H9 (cell line): Measurements from ENCODE around the gene KIAA1614. TPM values are rescaled to one million over a fixed set of nuclear protein-coding genes. Genes with fewer than 3 reads are reported as not detected.

ENCODE experiments used
- DNase-seq: peaks from one replicate; pipeline ENCODE4 v3.0.0-alpha.2; 2017
- H2AFZ ChIP-seq: one replicate; pipeline ENCODE4 v1.6.1; 2013; ENCODE audit warnings: mild to moderate bottlenecking, low read length, control low read depth, moderate library complexity
- H2AK5ac ChIP-seq: 2 replicates; pipeline ENCODE4 v1.6.1; 2013; ENCODE audit warnings: low read length, control low read depth, mixed read lengths; ENCODE audit not compliant: insufficient read length
- H2BK120ac ChIP-seq: one replicate; pipeline ENCODE4 v1.6.1; 2013; ENCODE audit warnings: low read depth, mild to moderate bottlenecking, low read length, control low read depth, inconsistent platforms; ENCODE audit not compliant: poor library complexity, severe bottlenecking
- H2BK12ac ChIP-seq: 2 replicates; pipeline ENCODE4 v1.6.1; 2013; ENCODE audit warnings: low read length, control low read depth, mixed read lengths, low read depth; ENCODE audit not compliant: insufficient read length
- H2BK15ac ChIP-seq: 2 replicates; pipeline ENCODE4 v1.6.1; 2013; ENCODE audit warnings: low read depth, low read length, control low read depth
- H2BK20ac ChIP-seq: one replicate; pipeline ENCODE4 v1.6.1; 2013; ENCODE audit warnings: low read depth, mild to moderate bottlenecking, low read length, control low read depth, inconsistent platforms; ENCODE audit not compliant: poor library complexity, severe bottlenecking
- H2BK5ac ChIP-seq: 2 replicates; pipeline ENCODE4 v1.6.1; 2013; ENCODE audit warnings: low read length, control low read depth, mixed read lengths; ENCODE audit not compliant: insufficient read length
- H3K14ac ChIP-seq: 2 replicates; pipeline ENCODE4 v1.6.1; 2013; ENCODE audit warnings: low read length, control low read depth; ENCODE audit not compliant: insufficient read depth
- H3K18ac ChIP-seq: 2 replicates; pipeline ENCODE4 v1.6.1; 2013; ENCODE audit warnings: low read depth, mild to moderate bottlenecking, mixed read lengths, low read length, control low read depth; ENCODE audit not compliant: insufficient read length
- H3K23ac ChIP-seq: 2 replicates; pipeline ENCODE4 v1.6.1; 2013; ENCODE audit warnings: low read length, control low read depth, mixed read lengths, low read depth; ENCODE audit not compliant: insufficient read length
- H3K23me2 ChIP-seq: 2 replicates; pipeline ENCODE4 v1.6.1; 2013; ENCODE audit warnings: low read depth, mild to moderate bottlenecking, mixed read lengths, low read length, control low read depth; ENCODE audit not compliant: insufficient read length, poor library complexity, severe bottlenecking
- H3K27ac ChIP-seq: 2 replicates; pipeline ENCODE4 v1.5.1; 2013; ENCODE audit warnings: low read length, control low read depth, mixed read lengths, low read depth; ENCODE audit not compliant: insufficient read length
- H3K27me3 ChIP-seq: 2 replicates; pipeline ENCODE4 v1.6.1; 2013; ENCODE audit warnings: low read length, control low read depth, inconsistent platforms; ENCODE audit not compliant: insufficient read depth
- H3K4ac ChIP-seq: 2 replicates; pipeline ENCODE4 v1.6.1; 2013; ENCODE audit warnings: low read depth, mild to moderate bottlenecking, control low read depth, inconsistent platforms, low read length, moderate library complexity
- H3K4me1 ChIP-seq: 2 replicates; pipeline ENCODE4 v1.6.1; 2013; ENCODE audit warnings: low read length, control low read depth, inconsistent platforms; ENCODE audit not compliant: insufficient read depth
- H3K4me2 ChIP-seq: 2 replicates; pipeline ENCODE4 v1.6.1; 2013; ENCODE audit warnings: low read length, control low read depth, mixed read lengths; ENCODE audit not compliant: insufficient read length, insufficient read depth
- H3K56ac ChIP-seq: 2 replicates; pipeline ENCODE4 v1.6.1; 2013; ENCODE audit warnings: low read depth, mild to moderate bottlenecking, mixed read lengths, low read length, control low read depth; ENCODE audit not compliant: insufficient read length
- H3K79me1 ChIP-seq: 2 replicates; pipeline ENCODE4 v1.6.1; 2013; ENCODE audit warnings: low read depth, mild to moderate bottlenecking, moderate library complexity, low read length, control low read depth, inconsistent platforms; ENCODE audit not compliant: insufficient read depth, poor library complexity, severe bottlenecking
- H3K79me2 ChIP-seq: 2 replicates; pipeline ENCODE4 v1.6.1; 2013; ENCODE audit warnings: low read length, control low read depth, inconsistent platforms; ENCODE audit not compliant: insufficient read depth
- H3K9ac ChIP-seq: 2 replicates; pipeline ENCODE4 v1.6.1; 2013; ENCODE audit warnings: low read length, control low read depth, mixed read lengths; ENCODE audit not compliant: insufficient read length; ENCODE audit errors: extremely low read depth
- H3K9me3 ChIP-seq: one replicate; pipeline ENCODE4 v1.6.1; 2013; ENCODE audit warnings: low read depth, low read length, inconsistent platforms; ENCODE audit not compliant: control insufficient read depth
- H3T11ph ChIP-seq: one replicate; pipeline ENCODE4 v1.6.1; 2013; ENCODE audit warnings: mild to moderate bottlenecking, low read length, control low read depth, inconsistent platforms
- H4K20me1 ChIP-seq: one replicate; pipeline ENCODE4 v1.6.1; 2013; ENCODE audit not compliant: control insufficient read depth, insufficient read length, insufficient read depth
- H4K5ac ChIP-seq: 2 replicates; pipeline ENCODE4 v1.6.1; 2013; ENCODE audit warnings: low read depth, mild to moderate bottlenecking, mixed read lengths, low read length, control low read depth; ENCODE audit not compliant: insufficient read length
- H4K8ac ChIP-seq: replicated peaks from 2 replicates; pipeline ENCODE4 v1.6.1; 2013; ENCODE audit warnings: low read length, control low read depth, mixed read lengths, low read depth; ENCODE audit not compliant: insufficient read length
- H4K91ac ChIP-seq: 2 replicates; pipeline ENCODE4 v1.6.1; 2013; ENCODE audit warnings: low read depth, mild to moderate bottlenecking, moderate library complexity, mixed read lengths, low read length, control low read depth; ENCODE audit not compliant: insufficient read length
- H3K27ac Mint-ChIP-seq, 3 experiments: 2 replicates in 2 of 3; 3 replicates in 1 of 3; pipeline ENCODE4 v1.8.0; 2020 to 2021; ENCODE audit warnings: mixed read lengths in 3 of 3, mild to moderate bottlenecking in 1 of 3, moderate library complexity in 1 of 3
- H3K27me3 Mint-ChIP-seq: 2 replicates; pipeline ENCODE4 v1.8.0; 2021; ENCODE audit warnings: low read depth, mild to moderate bottlenecking, moderate library complexity, mixed read lengths
- H3K36me3 Mint-ChIP-seq, 3 experiments: 2 replicates in 2 of 3; 3 replicates in 1 of 3; pipeline ENCODE4 v1.8.0; 2020 to 2021; ENCODE audit warnings: low read depth in 3 of 3, mixed read lengths in 3 of 3; ENCODE audit not compliant: insufficient read depth in 1 of 3
- H3K4me1 Mint-ChIP-seq, 2 experiments: 2 replicates each; pipeline ENCODE4 v1.8.0; 2020; ENCODE audit warnings: mixed read lengths in 2 of 2
- H3K4me3 Mint-ChIP-seq, 2 experiments: 2 replicates in 1 of 2; 3 replicates in 1 of 2; pipeline ENCODE4 v1.8.0; 2020 to 2021; ENCODE audit warnings: mild to moderate bottlenecking in 2 of 2, mixed read lengths in 2 of 2, moderate library complexity in 1 of 2
- H3K9me3 Mint-ChIP-seq, 2 experiments: 2 replicates in 1 of 2; 3 replicates in 1 of 2; pipeline ENCODE4 v1.8.0; 2020; ENCODE audit warnings: mild to moderate bottlenecking in 2 of 2, mixed read lengths in 2 of 2, moderate library complexity in 1 of 2
- WGBS: extraction: QIAGEN DNeasy Blood & Tissue Kit; methylation state at CpG from one replicate; pipeline ENCODE4 v1.1.7; 2013; ENCODE audit warnings: missing lambda C conversion rate, low lambda C conversion rate, mixed read lengths; ENCODE audit not compliant: insufficient read length; ENCODE audit errors: extremely low coverage; 5-methylcytosine and 5-hydroxymethylcytosine counted together
- total RNA-seq: library from RNA; stranded (reverse); gene quantifications from 2 replicates; pipeline ENCODE4 v1.2.1, GENCODE V29; 2021
- TF ChIP-seq, protein P1 (sequence below): fragments of 200-600 bp; sonication (generic); conservative IDR thresholded peaks from 3 replicates; pipeline ENCODE4 v1.8.0; 2021; ENCODE audit warnings: antibody characterized with exemption, mild to moderate bottlenecking

KIAA1614 gene
- total RNA-seq, 1 experiment from 2014 or later = 1.3 TPM

- TF ChIP-seq, protein P1, sequence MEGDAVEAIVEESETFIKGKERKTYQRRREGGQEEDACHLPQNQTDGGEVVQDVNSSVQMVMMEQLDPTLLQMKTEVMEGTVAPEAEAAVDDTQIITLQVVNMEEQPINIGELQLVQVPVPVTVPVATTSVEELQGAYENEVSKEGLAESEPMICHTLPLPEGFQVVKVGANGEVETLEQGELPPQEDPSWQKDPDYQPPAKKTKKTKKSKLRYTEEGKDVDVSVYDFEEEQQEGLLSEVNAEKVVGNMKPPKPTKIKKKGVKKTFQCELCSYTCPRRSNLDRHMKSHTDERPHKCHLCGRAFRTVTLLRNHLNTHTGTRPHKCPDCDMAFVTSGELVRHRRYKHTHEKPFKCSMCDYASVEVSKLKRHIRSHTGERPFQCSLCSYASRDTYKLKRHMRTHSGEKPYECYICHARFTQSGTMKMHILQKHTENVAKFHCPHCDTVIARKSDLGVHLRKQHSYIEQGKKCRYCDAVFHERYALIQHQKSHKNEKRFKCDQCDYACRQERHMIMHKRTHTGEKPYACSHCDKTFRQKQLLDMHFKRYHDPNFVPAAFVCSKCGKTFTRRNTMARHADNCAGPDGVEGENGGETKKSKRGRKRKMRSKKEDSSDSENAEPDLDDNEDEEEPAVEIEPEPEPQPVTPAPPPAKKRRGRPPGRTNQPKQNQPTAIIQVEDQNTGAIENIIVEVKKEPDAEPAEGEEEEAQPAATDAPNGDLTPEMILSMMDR = no peak
- DNase-seq = no peak
- Histone ChIP-seq H3K56ac (no peak overlapping the region), H3K9me3 (no peaks in the 10 kb centered on the region), H3K9ac (no peak overlapping the region), H3K79me2 (no peaks in the 10 kb centered on the region), H3K4ac (no peak overlapping the region), H4K8ac (no peak overlapping the region), H3K18ac (no peak overlapping the region), H2AFZ (no peak overlapping the region), H3K4me1 (no peaks in the 10 kb centered on the region), H4K5ac (no peak overlapping the region), H3K27ac (no peak overlapping the region), H2BK15ac (no peak overlapping the region), H4K91ac (no peak overlapping the region), H3K27me3 (no peaks in the 10 kb centered on the region), H3T11ph (no peak overlapping the region), H3K79me1 (no peaks in the 10 kb centered on the region), H3K4me2 (no peak overlapping the region), H2BK12ac (no peak overlapping the region), H2BK120ac (no peak overlapping the region), H3K14ac (no peak overlapping the region), H2BK5ac (no peak overlapping the region), H2BK20ac (no peak overlapping the region), H4K20me1 (no peaks in the 10 kb centered on the region), H3K23me2 (no peaks in the 10 kb centered on the region), H3K23ac (no peak overlapping the region), H2AK5ac (no peak overlapping the region)
- Mint-ChIP-seq H3K27ac (peak overlapping the region; percentile 53 to 79 (median 66); a peak in 2 of 7 replicates), H3K9me3 (peaks cover 0 to 5% of the 10 kb centered on the region in 2 experiments; a peak in 2 of 5 replicates), H3K36me3 (peaks cover 14 to 31% (median 24%) of the 10 kb centered on the region in 3 experiments; a peak in 6 of 7 replicates), H3K4me1 (peaks cover 3 to 8% of the 10 kb centered on the region in 2 experiments; a peak in 3 of 4 replicates), H3K27me3 (no peaks in the 10 kb centered on the region), H3K4me3 (peak overlapping the region in 1 of 2 experiments; percentile 43; a peak in 2 of 5 replicates)
- WGBS = no CpG with 5 or more reads among the region's 10 CpGs
These were observed 42.1 kb downstream of the KIAA1614 start for GRCh38 chr1:180954801-180955165.
